Mammary epithelial cell (primary cell): ENCODE data around the gene PSG7.
A peak's percentile ranks its signal among the peaks of the same experiment; 100 is the strongest.

Experiments
- EZH2 ChIP-seq: IDR thresholded peaks from 2 replicates; pipeline ENCODE4 v1.6.1; 2012; ENCODE audit warnings: low read length, inconsistent platforms, borderline replicate concordance
- TF ChIP-seq, protein P1 (sequence below), 2 donors: IDR thresholded peaks in 1 of 2; conservative IDR thresholded peaks in 1 of 2; 2 replicates each; pipeline ENCODE4 v1.5.1; 2011 to 2012; ENCODE audit warnings: inconsistent platforms in 2 of 2, low read length in 2 of 2, mild to moderate bottlenecking in 2 of 2, control low read depth in 1 of 2, low read depth in 1 of 2; ENCODE audit not compliant: insufficient read depth in 1 of 2; ENCODE audit errors: extremely low read depth in 1 of 2

DNA sequence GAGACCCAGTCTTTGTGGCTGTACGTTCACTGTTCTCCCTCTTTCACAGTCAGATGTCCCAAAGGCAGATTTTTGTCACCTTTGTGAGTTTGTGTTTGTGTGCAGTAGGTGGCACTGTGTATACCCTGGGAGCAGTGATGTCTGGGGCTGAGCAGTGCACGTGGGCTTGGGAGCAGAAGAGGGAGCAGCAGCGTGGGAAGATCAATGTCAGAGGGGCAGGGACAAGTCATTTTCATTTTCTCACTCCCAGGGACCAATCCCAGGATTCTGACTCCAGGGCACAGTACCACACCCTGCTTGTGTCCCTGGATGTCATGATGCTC lies 17.3 kb downstream of the PSG7 start:
- TF ChIP-seq, protein P1, sequence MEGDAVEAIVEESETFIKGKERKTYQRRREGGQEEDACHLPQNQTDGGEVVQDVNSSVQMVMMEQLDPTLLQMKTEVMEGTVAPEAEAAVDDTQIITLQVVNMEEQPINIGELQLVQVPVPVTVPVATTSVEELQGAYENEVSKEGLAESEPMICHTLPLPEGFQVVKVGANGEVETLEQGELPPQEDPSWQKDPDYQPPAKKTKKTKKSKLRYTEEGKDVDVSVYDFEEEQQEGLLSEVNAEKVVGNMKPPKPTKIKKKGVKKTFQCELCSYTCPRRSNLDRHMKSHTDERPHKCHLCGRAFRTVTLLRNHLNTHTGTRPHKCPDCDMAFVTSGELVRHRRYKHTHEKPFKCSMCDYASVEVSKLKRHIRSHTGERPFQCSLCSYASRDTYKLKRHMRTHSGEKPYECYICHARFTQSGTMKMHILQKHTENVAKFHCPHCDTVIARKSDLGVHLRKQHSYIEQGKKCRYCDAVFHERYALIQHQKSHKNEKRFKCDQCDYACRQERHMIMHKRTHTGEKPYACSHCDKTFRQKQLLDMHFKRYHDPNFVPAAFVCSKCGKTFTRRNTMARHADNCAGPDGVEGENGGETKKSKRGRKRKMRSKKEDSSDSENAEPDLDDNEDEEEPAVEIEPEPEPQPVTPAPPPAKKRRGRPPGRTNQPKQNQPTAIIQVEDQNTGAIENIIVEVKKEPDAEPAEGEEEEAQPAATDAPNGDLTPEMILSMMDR (conservative IDR thresholded peaks at IDR 0.05 in 1 of 2, IDR thresholded peaks at IDR 0.05 in 1 of 2; ENCODE audit: extremely low read depth in 1 of 2, insufficient read depth in 1 of 2, low read depth in 1 of 2, low read length in 2 of 2) = peak in 1 of 2 donors; percentile 1
- TF ChIP-seq EZH2 = no peak
